Adrenal gland (tissue), 5 donors: ENCODE results near the gene SLC23A1.
A peak's percentile ranks its signal among the peaks of the same experiment; 100 is the strongest.

Source experiments
- POLR2A ChIP-seq, 2 donors: fragments of 450-650 bp; IDR thresholded peaks; one replicate each; pipeline ENCODE4 v1.6.1; 2017; ENCODE audit warnings: antibody characterized with exemption in 2 of 2, mild to moderate bottlenecking in 2 of 2, moderate library complexity in 1 of 2
- TF ChIP-seq, protein P1 (sequence below), 6 experiments: fragments of 450-650 bp in 4 of 6; fragments of 200-600 bp in 2 of 6; sonication (generic) in 1 of 6; IDR thresholded peaks; 1 replicate in 5 of 6; 2 replicates in 1 of 6; pipeline versions ENCODE4 v1.5.1 to v1.8.0; 2016 to 2021; ENCODE audit warnings: antibody characterized with exemption in 6 of 6, mild to moderate bottlenecking in 2 of 6, moderate library complexity in 1 of 6
- donor health status: DM: no; HTN: no; CAD: no.

DNA sequence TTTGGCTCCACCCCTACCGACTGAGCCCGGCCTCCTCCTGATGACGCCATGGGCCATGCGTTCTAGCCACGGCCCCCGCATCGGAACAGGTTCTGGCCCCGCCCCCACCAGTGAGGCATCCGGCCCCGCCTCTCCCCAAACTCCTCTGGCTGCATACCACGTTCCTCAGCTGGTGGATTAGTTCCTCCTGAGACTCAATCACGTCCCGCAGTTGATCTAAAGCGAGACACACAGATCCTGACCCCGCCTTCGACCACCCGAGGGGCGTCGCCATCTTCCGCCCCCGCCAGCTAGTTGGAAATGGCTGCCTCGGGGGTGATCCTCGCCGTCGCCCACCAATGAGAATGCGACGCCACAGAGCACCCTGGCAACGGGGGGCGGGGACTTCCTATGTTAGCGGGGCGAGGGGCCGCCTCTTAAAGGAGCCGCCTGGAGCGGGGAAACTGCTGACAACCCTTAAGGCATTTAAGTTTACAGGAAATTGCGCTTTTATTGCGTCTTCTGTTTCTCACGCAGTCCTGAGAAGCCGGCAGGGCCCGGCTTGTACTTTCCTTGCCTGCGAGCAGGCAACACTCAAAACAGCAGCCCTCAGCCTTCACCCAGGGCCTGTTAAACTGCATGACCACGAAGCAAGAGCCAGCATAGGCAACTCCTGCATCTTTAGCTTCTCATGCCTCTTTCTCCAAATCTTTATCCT, 20.8 kb upstream of the SLC23A1 start, which contains the start of gene SPATA24:
- TF ChIP-seq, protein P1, sequence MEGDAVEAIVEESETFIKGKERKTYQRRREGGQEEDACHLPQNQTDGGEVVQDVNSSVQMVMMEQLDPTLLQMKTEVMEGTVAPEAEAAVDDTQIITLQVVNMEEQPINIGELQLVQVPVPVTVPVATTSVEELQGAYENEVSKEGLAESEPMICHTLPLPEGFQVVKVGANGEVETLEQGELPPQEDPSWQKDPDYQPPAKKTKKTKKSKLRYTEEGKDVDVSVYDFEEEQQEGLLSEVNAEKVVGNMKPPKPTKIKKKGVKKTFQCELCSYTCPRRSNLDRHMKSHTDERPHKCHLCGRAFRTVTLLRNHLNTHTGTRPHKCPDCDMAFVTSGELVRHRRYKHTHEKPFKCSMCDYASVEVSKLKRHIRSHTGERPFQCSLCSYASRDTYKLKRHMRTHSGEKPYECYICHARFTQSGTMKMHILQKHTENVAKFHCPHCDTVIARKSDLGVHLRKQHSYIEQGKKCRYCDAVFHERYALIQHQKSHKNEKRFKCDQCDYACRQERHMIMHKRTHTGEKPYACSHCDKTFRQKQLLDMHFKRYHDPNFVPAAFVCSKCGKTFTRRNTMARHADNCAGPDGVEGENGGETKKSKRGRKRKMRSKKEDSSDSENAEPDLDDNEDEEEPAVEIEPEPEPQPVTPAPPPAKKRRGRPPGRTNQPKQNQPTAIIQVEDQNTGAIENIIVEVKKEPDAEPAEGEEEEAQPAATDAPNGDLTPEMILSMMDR (IDR thresholded peaks at IDR 0.05), result no peak
- TF ChIP-seq POLR2A (IDR thresholded peaks at IDR 0.05), result peak in 1 of 2 donors; percentile 28
